Mucosa of rectum (tissue), 2 donors: ENCODE measurements around the gene SLC25A39.
A peak's percentile ranks its signal among the peaks of the same experiment; 100 is the strongest.
"Not testable (repeated sequence)": the region's sequence is repeated elsewhere in the genome, so short reads cannot be mapped to it uniquely, and the experiment has no call there.

Source experiments
- H3K27ac ChIP-seq, 2 donors: one replicate each; pipeline ENCODE4 v1.7.0; 2013; ENCODE audit warnings: inconsistent platforms in 2 of 2, low read depth in 2 of 2, low read length in 2 of 2
- H3K27me3 ChIP-seq, 2 donors: one replicate each; pipeline ENCODE4 v1.7.0; 2013; ENCODE audit warnings: low read length in 2 of 2; ENCODE audit not compliant: control insufficient read depth in 2 of 2, insufficient read depth in 2 of 2
- H3K36me3 ChIP-seq, 2 donors: one replicate each; pipeline ENCODE4 v1.7.0; 2013; ENCODE audit warnings: low read length in 2 of 2; ENCODE audit not compliant: control insufficient read depth in 2 of 2, insufficient read depth in 2 of 2
- H3K4me1 ChIP-seq, 2 donors: one replicate each; pipeline ENCODE4 v1.7.0; 2013; ENCODE audit warnings: low read length in 2 of 2, mild to moderate bottlenecking in 1 of 2; ENCODE audit not compliant: control insufficient read depth in 2 of 2, insufficient read depth in 2 of 2
- H3K4me3 ChIP-seq, 2 donors: one replicate each; pipeline ENCODE4 v1.7.0; 2013; ENCODE audit warnings: low read length in 2 of 2
- H3K9ac ChIP-seq, 2 donors: one replicate each; pipeline ENCODE4 v1.7.0; 2013; ENCODE audit warnings: low read length in 2 of 2, low read depth in 1 of 2, mild to moderate bottlenecking in 1 of 2
- H3K9me3 ChIP-seq, 2 donors: one replicate each; pipeline ENCODE4 v1.7.0; 2013; ENCODE audit warnings: low read length in 2 of 2; ENCODE audit not compliant: control insufficient read depth in 2 of 2
- donor health status: healthy.
- donor health status: Normal muscosa, but diverticular disease.

Gene SLC25A39

GRCh38 chr17:44324571-44325275 lies at the start of gene SLC25A39:
SLC25A39 (minus strand) TSS chr17:44324823; CDS start chr17:44323562, 1,261 bp downstream.
- H3K27me3 ChIP-seq, result no peaks in the 10 kb centered on the region
- H3K4me1 ChIP-seq, result peaks cover 8 to 13% of the 10 kb centered on the region in 2 donors
- peak within 1 kb of the TSS; percentile 90 to 92 for H3K9ac ChIP-seq
- H3K27ac ChIP-seq, result peak within 1 kb of the TSS; percentile 94 to 97
- peaks cover 9 to 26% of the 10 kb centered on the region in 2 donors for H3K36me3 ChIP-seq
- peak within 1 kb of the TSS; percentile 79 to 84 for H3K4me3 ChIP-seq
- H3K9me3 ChIP-seq, result no peaks in the 10 kb centered on the region

- Histone ChIP-seq H3K27ac (no peak overlapping the region), H3K4me1 (no peaks in the 10 kb centered on the region), H3K36me3 (no peaks in the 10 kb centered on the region), H3K9me3 (no peaks in the 10 kb centered on the region), H3K27me3 (peaks cover 1 to 7% of the 10 kb centered on the region in 2 donors), H3K9ac (no peak overlapping the region), H3K4me3 (no peak overlapping the region)
Measured at GRCh38 chr17:44372036-44372435, 47.4 kb upstream of the SLC25A39 start.

DNA sequence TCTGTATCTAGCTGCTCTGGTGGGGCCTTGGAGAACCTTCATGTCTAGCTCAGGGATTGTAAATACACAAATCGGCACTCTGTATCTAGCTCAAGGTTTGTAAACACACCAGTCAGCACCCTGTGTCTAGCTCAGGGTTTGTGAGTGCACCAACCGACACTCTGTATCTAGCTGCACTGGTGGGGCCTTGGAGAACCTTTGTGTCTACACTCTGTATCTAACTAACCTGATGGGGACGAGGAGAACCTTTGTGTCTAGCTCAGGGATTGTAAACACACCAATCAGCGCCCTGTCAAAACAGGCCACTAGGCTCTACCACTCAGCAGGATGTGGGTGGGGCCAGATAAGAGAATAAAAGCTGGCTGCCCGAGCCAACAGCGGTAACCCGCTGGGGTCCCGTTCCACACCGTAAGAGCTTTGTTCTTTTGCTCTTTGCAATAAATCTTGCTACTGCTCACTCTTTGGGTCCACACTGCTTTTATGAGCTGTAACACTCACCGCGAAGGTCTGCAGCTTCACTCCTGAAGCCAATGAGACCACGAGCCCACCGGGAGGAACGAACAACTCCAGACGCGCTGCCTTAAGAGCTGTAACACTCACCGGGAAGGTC lies 44.9 kb upstream of the SLC25A39 start:
- peaks cover 4 to 12% of the 10 kb centered on the region in 2 donors for H3K27me3 ChIP-seq
- not testable (repeated sequence) for H3K4me3 ChIP-seq, H3K9ac ChIP-seq, H3K9me3 ChIP-seq, H3K27ac ChIP-seq, H3K4me1 ChIP-seq, H3K36me3 ChIP-seq

DNA sequence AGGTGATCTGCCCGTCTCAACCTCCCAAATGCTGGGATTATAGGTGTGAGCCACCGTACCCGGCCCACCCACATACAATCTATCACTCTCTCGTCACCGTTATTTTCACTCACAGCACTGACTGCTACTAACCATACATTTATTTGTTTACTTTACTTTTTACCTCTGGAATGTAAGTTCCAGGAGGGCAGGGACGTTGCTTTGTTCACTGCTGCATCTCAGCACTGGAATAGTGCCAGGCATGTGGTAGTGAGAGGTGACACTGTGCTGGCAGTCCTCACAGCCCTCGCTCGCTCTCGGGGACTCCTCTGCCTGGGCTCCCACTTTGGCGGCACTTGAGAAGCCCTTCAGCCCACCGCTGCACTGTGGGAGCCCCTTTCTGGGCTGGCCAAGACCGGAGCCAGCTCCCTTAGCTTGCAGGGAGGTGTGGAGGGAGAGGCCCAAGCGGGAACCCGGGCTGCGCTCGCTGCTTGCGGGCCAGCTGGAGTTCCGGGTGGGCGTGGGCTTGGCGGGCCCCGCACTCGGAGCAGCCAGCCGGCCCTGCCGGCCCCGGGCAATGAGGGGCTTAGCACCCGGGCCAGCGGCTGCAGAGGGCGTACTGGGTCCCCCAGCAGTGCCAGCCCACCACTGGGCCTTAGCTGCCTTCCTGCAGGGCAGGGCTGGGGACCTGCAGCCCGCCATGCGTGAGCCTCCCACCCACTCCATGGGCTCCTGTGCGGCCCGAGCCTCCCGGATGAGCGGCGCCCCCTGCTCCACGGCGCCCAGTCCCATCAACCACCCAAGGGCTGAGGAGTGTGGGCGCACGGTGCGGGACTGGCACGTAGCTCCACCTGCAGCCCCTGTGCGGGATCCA lies 44.0 kb upstream of the SLC25A39 start:
- H3K36me3 ChIP-seq, H3K27ac ChIP-seq, H3K9me3 ChIP-seq, H3K9ac ChIP-seq, H3K4me1 ChIP-seq, H3K4me3 ChIP-seq: not testable (repeated sequence)
- peaks cover 4 to 12% of the 10 kb centered on the region in 2 donors for H3K27me3 ChIP-seq

DNA sequence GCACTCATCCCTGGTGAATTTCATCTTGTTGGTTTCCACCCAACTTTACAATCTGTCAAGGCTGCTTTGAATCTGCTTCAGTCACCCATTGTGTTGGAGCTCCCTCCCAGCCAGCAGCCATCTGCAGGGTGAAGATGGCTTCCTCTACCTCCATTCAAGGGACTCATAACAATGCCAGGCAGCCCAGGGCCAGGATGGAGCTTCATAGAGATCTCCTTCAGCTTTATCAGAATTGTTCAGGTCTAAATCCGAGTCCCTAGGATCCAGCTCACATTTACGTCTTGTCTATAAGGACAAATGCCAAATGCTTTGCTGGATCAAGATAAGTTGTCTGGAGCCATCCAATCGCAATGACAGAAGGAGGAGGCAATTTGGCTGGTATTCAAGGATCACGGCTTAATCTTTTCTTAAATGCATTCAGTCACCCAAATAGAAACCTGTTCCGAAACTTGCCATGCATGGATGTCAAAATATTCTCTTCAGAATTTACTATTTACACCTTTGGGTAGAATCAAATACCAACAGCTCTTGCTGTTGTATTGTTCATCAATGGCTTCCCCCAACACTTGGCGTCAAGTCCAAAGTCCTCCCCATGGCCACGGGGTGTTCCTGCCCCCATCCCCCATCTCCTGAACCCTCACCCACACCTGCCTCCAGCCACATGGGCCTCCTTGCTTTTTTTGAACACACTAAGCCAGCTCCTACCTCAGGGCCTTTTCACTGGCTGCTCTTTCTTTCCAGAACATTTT lies 42.8 kb upstream of the SLC25A39 start:
- Histone ChIP-seq H3K4me1 (peaks cover 2 to 6% of the 10 kb centered on the region in 2 donors), H3K4me3 (no peak overlapping the region), H3K27me3 (peaks cover 4 to 12% of the 10 kb centered on the region in 2 donors), H3K9me3 (no peaks in the 10 kb centered on the region), H3K9ac (no peak overlapping the region), H3K36me3 (no peaks in the 10 kb centered on the region), H3K27ac (no peak overlapping the region)

DNA sequence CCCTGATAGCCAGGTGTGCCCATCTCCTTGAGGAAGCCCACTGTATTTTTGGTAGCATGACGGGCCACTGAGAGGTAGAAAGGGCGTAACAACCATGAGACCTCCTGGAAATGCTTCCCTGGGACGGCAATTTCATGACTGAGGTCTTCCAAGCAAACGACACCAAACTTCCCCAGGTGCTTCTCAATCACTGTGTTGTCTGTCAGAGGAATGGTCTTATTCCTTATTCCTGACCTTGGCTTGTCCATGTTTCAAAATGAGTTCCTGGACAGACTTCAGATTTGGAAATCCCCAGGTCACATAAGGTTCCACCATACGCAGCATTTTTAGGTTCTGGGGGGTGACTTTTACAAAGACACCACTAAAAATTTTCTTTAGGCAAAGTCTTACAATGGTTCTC lies 40.4 kb upstream of the SLC25A39 start:
- H3K27ac ChIP-seq, H3K4me3 ChIP-seq: not testable (repeated sequence)
- peaks cover 15 to 20% of the 10 kb centered on the region in 2 donors for H3K27me3 ChIP-seq

GRCh38 chr17:44363613-44364159 lies 39.1 kb upstream of the SLC25A39 start, which contains the start of gene FAM171A2:
FAM171A2 (minus strand) TSS chr17:44363853; CDS start chr17:44363714, 139 bp downstream.
- Histone ChIP-seq H3K27me3 (peaks cover 15 to 28% of the 10 kb centered on the region in 2 donors), H3K4me1 (peaks cover 2 to 6% of the 10 kb centered on the region in 2 donors), H3K9me3 (no peaks in the 10 kb centered on the region), H3K27ac (no peak within 1 kb of the TSS), H3K9ac (peak within 1 kb of the TSS in 1 of 2 donors; percentile 10), H3K36me3 (no peaks in the 10 kb centered on the region), H3K4me3 (peak within 1 kb of the TSS; percentile 39 to 44)

More for the DNA sequence above, 40.4 kb upstream of the SLC25A39 start:
- not testable (repeated sequence) for H3K9ac ChIP-seq, H3K36me3 ChIP-seq, H3K9me3 ChIP-seq, H3K4me1 ChIP-seq

DNA sequence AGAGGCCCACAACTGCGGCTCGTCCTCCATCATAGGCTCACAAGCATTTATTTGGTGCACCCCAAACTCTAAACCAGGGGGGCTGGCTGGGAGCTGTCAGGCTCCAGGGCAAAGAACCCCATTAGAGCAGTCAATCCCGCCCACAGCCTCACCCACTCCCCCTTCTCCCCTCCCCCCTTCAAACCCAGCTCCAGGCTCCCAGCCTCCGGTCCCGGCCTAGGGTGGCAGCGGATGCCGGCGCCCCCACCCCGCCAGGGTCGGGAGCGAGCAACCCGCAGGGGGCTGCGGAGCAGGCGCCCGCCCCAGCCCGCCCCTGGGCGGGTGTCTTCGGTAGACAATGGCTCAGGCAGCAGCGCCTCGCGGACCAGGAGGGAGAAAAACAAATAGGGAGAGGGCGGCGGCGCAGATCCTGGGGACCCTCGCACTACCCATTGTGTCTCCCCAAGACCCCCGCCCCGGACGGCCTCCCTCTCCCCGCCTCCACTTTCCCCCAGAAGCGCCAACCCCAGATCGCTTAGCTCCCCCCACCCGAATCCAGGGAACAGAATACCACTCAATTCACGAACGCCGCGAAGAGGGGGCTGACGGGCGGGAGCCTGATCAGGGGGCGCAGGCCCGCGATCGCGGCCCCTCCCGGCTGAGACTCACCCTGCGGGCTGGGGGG lies 38.5 kb upstream of the SLC25A39 start:
- Histone ChIP-seq H3K9me3 (no peaks in the 10 kb centered on the region), H3K9ac (peak overlapping the region in 1 of 2 donors; percentile 10), H3K4me3 (peak overlapping the region; percentile 39 to 44), H3K36me3 (no peaks in the 10 kb centered on the region), H3K27me3 (peaks cover 15 to 29% of the 10 kb centered on the region in 2 donors), H3K27ac (no peak overlapping the region), H3K4me1 (peaks cover 2 to 6% of the 10 kb centered on the region in 2 donors)

GRCh38 chr17:44362459-44362948 lies 37.9 kb upstream of the SLC25A39 start:
- Histone ChIP-seq H3K4me3 (peak overlapping the region in 1 of 2 donors; percentile 44), H3K27me3 (peaks cover 15 to 29% of the 10 kb centered on the region in 2 donors), H3K9ac (no peak overlapping the region), H3K27ac (no peak overlapping the region), H3K4me1 (peaks cover 2 to 6% of the 10 kb centered on the region in 2 donors), H3K36me3 (no peaks in the 10 kb centered on the region), H3K9me3 (no peaks in the 10 kb centered on the region)
